Activated gamma-delta T cell treated with Interleukin-2 at 50 U/mL for 16 hours (primary cell): ENCODE measurements around the gene AGAP3.

ENCODE experiments used
- DNase-seq: peaks from one replicate; pipeline ENCODE4 v3.0.0-alpha.2; 2020

AGAP3 gene

GRCh38 chr7:151124899-151125399, 38.7 kb downstream of the AGAP3 start:
- DNase-seq, result no peak

GRCh38 chr7:151125470-151125845, 39.2 kb downstream of the AGAP3 start:
- DNase-seq, result no peak

- no peak for DNase-seq
These were observed 39.7 kb downstream of the AGAP3 start for GRCh38 chr7:151125846-151126481.

- no peak for DNase-seq
These were observed 40.3 kb downstream of the AGAP3 start for GRCh38 chr7:151126491-151127137.

- no peak for DNase-seq
These were observed 41.9 kb downstream of the AGAP3 start for GRCh38 chr7:151128144-151128543.

- no peak for DNase-seq
These were observed 42.4 kb downstream of the AGAP3 start for GRCh38 chr7:151128716-151129115.

GRCh38 chr7:151129117-151129959, 43.1 kb downstream of the AGAP3 start:
- DNase-seq, result no peak

- DNase-seq, result no peak
These were observed 43.8 kb downstream of the AGAP3 start for GRCh38 chr7:151129960-151130591.

- no peak for DNase-seq
These were observed 44.5 kb downstream of the AGAP3 start for GRCh38 chr7:151130741-151131157.

GRCh38 chr7:151131224-151131591, 44.9 kb downstream of the AGAP3 start:
- DNase-seq, result no peak

GRCh38 chr7:151131592-151132293, 45.5 kb downstream of the AGAP3 start:
- DNase-seq, result no peak

- no peak for DNase-seq
These were observed 46.4 kb downstream of the AGAP3 start for GRCh38 chr7:151132461-151133205.

- DNase-seq, result no peak
These were observed 47.2 kb downstream of the AGAP3 start for GRCh38 chr7:151133266-151133985.

GRCh38 chr7:151133986-151134742, 47.9 kb downstream of the AGAP3 start:
- DNase-seq, result no peak

- no peak for DNase-seq
These were observed 48.7 kb downstream of the AGAP3 start for GRCh38 chr7:151134743-151135524.

- DNase-seq, result no peak
These were observed 49.2 kb downstream of the AGAP3 start for GRCh38 chr7:151135525-151135845.

- no peak for DNase-seq
These were observed 49.9 kb downstream of the AGAP3 start for GRCh38 chr7:151135866-151136843.

GRCh38 chr7:151137076-151137675, 50.9 kb downstream of the AGAP3 start:
- no peak for DNase-seq
